Ishikawa (cell line): ENCODE data around the gene LRRC17.

Experiments
- CEBPB ChIP-seq: IDR thresholded peaks from 2 replicates; pipeline ENCODE4 v1.6.1; 2012
- EP300 ChIP-seq: IDR thresholded peaks from 2 replicates; pipeline ENCODE4 v1.6.1; 2012; ENCODE audit warnings: borderline replicate concordance
- RAD21 ChIP-seq: IDR thresholded peaks from 2 replicates; pipeline ENCODE4 v1.6.1; 2012; ENCODE audit warnings: low read depth
- TCF12 ChIP-seq: IDR thresholded peaks from 2 replicates; pipeline ENCODE4 v1.6.1; 2012; ENCODE audit warnings: low read depth
- TF ChIP-seq, protein P1 (sequence below): IDR thresholded peaks from 2 replicates; pipeline ENCODE4 v1.6.1; 2012
- TF ChIP-seq, protein P2 (sequence below): IDR thresholded peaks from 2 replicates; pipeline ENCODE4 v1.6.1; 2012; ENCODE audit warnings: low read depth, mild to moderate bottlenecking

DNA sequence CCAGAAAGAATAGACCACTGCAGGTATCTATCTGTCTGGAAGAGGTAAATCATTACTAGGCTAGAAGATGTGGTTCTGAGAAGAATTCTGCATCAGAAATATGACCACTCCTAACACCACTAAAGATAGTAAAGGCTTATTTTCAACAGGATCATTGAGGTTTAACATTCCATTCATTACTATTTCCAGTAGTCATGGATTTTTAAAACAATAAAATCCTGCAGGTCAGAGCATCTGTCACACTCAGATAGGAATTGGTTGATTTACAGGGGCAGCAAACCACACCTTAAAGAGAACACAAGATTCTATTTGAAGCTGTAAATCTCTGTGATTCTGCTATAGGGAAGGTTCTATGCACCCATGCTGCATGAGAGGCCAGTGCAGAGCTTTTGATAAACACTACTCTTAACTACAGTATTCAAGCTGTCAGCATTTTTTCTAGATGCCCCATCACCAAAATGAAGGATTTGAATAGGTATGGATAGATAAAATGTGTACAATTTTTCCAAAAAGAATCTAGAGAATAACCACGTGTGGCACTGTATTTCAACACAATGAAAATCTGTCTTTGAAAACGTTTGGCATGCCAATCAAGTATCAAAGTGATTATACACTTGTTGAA, 14.6 kb downstream of the LRRC17 start:
- no peak for TF ChIP-seq EP300
- TF ChIP-seq CEBPB: no peak
- no peak for TF ChIP-seq TCF12
- TF ChIP-seq, protein P1, sequence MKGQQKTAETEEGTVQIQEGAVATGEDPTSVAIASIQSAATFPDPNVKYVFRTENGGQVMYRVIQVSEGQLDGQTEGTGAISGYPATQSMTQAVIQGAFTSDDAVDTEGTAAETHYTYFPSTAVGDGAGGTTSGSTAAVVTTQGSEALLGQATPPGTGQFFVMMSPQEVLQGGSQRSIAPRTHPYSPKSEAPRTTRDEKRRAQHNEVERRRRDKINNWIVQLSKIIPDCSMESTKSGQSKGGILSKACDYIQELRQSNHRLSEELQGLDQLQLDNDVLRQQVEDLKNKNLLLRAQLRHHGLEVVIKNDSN: no peak
- TF ChIP-seq RAD21: no peak
- TF ChIP-seq, protein P2, sequence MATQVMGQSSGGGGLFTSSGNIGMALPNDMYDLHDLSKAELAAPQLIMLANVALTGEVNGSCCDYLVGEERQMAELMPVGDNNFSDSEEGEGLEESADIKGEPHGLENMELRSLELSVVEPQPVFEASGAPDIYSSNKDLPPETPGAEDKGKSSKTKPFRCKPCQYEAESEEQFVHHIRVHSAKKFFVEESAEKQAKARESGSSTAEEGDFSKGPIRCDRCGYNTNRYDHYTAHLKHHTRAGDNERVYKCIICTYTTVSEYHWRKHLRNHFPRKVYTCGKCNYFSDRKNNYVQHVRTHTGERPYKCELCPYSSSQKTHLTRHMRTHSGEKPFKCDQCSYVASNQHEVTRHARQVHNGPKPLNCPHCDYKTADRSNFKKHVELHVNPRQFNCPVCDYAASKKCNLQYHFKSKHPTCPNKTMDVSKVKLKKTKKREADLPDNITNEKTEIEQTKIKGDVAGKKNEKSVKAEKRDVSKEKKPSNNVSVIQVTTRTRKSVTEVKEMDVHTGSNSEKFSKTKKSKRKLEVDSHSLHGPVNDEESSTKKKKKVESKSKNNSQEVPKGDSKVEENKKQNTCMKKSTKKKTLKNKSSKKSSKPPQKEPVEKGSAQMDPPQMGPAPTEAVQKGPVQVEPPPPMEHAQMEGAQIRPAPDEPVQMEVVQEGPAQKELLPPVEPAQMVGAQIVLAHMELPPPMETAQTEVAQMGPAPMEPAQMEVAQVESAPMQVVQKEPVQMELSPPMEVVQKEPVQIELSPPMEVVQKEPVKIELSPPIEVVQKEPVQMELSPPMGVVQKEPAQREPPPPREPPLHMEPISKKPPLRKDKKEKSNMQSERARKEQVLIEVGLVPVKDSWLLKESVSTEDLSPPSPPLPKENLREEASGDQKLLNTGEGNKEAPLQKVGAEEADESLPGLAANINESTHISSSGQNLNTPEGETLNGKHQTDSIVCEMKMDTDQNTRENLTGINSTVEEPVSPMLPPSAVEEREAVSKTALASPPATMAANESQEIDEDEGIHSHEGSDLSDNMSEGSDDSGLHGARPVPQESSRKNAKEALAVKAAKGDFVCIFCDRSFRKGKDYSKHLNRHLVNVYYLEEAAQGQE: no peak
